Measurements from ENCODE around the gene EN1. TPM values are rescaled to one million over a fixed set of nuclear protein-coding genes. Genes with fewer than 3 reads are reported as not detected.

The EN1 gene
- total and polyA plus RNA-seq, 2 of the 4 experiments (the other 2 are of a cell fraction): not detected

- Histone ChIP-seq H3K4me3 (ENCODE audit: insufficient read depth, low read depth, low read length) (no peak overlapping the region), H2AFZ (replicated peaks; ENCODE audit: low read length, poor library complexity) (no peak overlapping the region), H2AK5ac (ENCODE audit: low read depth, low read length) (no peak overlapping the region), H3K79me1 (ENCODE audit: low read depth in 1 of 2, low read length in 2 of 2) (no peaks in the 10 kb centered on the region), H4K20me1 (ENCODE audit: insufficient read depth, low read length) (no peaks in the 10 kb centered on the region), H3K9ac (ENCODE audit: low read depth, low read length) (no peak overlapping the region), H3K23ac (ENCODE audit: low read depth, low read length) (no peak overlapping the region), H3K27ac (ENCODE audit: insufficient read depth, low read length) (no peak overlapping the region), H3K36me3 (ENCODE audit: control insufficient read depth, insufficient read depth, low read length) (no peaks in the 10 kb centered on the region), H2BK5ac (ENCODE audit: low read depth, low read length, poor library complexity, severe bottlenecking) (no peak overlapping the region), H2AK9ac (replicated peaks; ENCODE audit: low read depth, low read length, poor library complexity) (no peak overlapping the region), H2BK20ac (ENCODE audit: low read depth, low read length) (no peak overlapping the region), H4K8ac (ENCODE audit: low read depth in 2 of 2, low read length in 2 of 2) (no peak overlapping the region), H4K5ac (ENCODE audit: low read depth, low read length) (no peak overlapping the region), H2BK120ac (ENCODE audit: low read depth, low read length) (no peak overlapping the region), H3K4ac (ENCODE audit: low read depth, low read length) (no peak overlapping the region), H4K91ac (ENCODE audit: insufficient read depth, low read depth, low read length) (no peak overlapping the region), H3K18ac (ENCODE audit: low read depth, low read length) (no peak overlapping the region), H3K9me1 (ENCODE audit: insufficient read depth, low read length) (no peaks in the 10 kb centered on the region; the same call in 1 of the 2 replicates), H3K14ac (replicated peaks; ENCODE audit: low read depth, low read length) (no peak overlapping the region), H3K4me1 (ENCODE audit: control insufficient read depth, insufficient read depth, low read length) (no peaks in the 10 kb centered on the region), H3K9me3 (ENCODE audit: control insufficient read depth, insufficient read depth, low read length) (no peaks in the 10 kb centered on the region), H3K27me3 (ENCODE audit: control insufficient read depth, insufficient read depth, low read length) (peaks cover 13% of the 10 kb centered on the region), H3K56ac (ENCODE audit: extremely low read depth, insufficient read depth, low read length) (no peak overlapping the region), H3K4me2 (ENCODE audit: low read depth, low read length) (no peak overlapping the region), H2BK15ac (ENCODE audit: low read depth, low read length) (no peak overlapping the region)
- ATAC-seq (ENCODE audit: low read depth): no peak
- TF ChIP-seq MAFK (IDR thresholded peaks at IDR 0.05; ENCODE audit: low read depth, low read length) (no peak), NFE2L2 (IDR thresholded peaks at IDR 0.05; ENCODE audit: low read depth, low read length) (no peak), SMC3 (IDR thresholded peaks at IDR 0.05; ENCODE audit: low read depth, low read length) (no peak), POLR2A (IDR thresholded peaks at IDR 0.05; ENCODE audit: low read depth, low read length) (no peak)
- POLR2A ChIA-PET (ENCODE audit: unreplicated experiment): no interaction called here
- CTCF ChIA-PET: no interaction called here
- intact Hi-C loops (cut with micrococcal nuclease): no loop called here
- no TSS peak for BruUV-seq (replicated peaks)
- no CpG with 5 or more reads among the region's 1 CpG for WGBS, 2 experiments (ENCODE audit: extremely low coverage in 2 of 2, insufficient read length in 1 of 2)
- no peak for DNase-seq
- in situ Hi-C loops (cut with MboI; ENCODE audit: low sequenced_read_pairs): no loop called here
- dilution Hi-C loops (cut with HindIII; ENCODE audit: low sequenced_read_pairs, unreplicated experiment): no loop called here
Observed at GRCh38 chr2:118822572-118822971, 24.9 kb downstream of the EN1 start.

Measured in IMR-90 (cell line).